HG03520 (cell line): Measurements from ENCODE around the gene KRT74.

Experiments used
- ATAC-seq: cut with Tn5 transposase; IDR thresholded peaks from one replicate; pipeline ENCODE4 v1.9.1; 2021; ENCODE audit warnings: mild to moderate bottlenecking, moderate library complexity; ENCODE audit not compliant: unreplicated experiment

Gene KRT74

GRCh38 chr12:52575948-52576347 is 2.3 kb upstream of the KRT74 start:
- ATAC-seq, result no peak

GRCh38 chr12:52575256-52575655 is 1.6 kb upstream of the KRT74 start:
- no peak for ATAC-seq

GRCh38 chr12:52573306-52573705 is 337 bp downstream of the KRT74 start:
- no peak for ATAC-seq

- no peak for ATAC-seq
These were observed 3.1 kb downstream of the KRT74 start for GRCh38 chr12:52570511-52570910.

- ATAC-seq, result no peak
These were observed 5.5 kb downstream of the KRT74 start for GRCh38 chr12:52568111-52568510.

GRCh38 chr12:52566847-52567291 is 6.8 kb downstream of the KRT74 start:
- ATAC-seq, result no peak

GRCh38 chr12:52564582-52564981 is 9.1 kb downstream of the KRT74 start:
- ATAC-seq, result no peak

- ATAC-seq, result no peak
These were observed 11.7 kb downstream of the KRT74 start for GRCh38 chr12:52561880-52562449.

GRCh38 chr12:52559979-52560378 is 13.7 kb downstream of the KRT74 start:
- ATAC-seq, result no peak

- no peak for ATAC-seq
These were observed 14.7 kb downstream of the KRT74 start for GRCh38 chr12:52558781-52559445.

GRCh38 chr12:52557476-52557875 is 16.2 kb downstream of the KRT74 start:
- ATAC-seq, result no peak

GRCh38 chr12:52555577-52555976 is 18.1 kb downstream of the KRT74 start:
- no peak for ATAC-seq

- ATAC-seq, result no peak
These were observed 20.9 kb downstream of the KRT74 start, which contains the start of gene KRT71 for GRCh38 chr12:52552681-52553195. Gene KRT71, minus strand, starts transcription at chr12:52553145. Its CDS starts 68 bp downstream, at chr12:52553077.

GRCh38 chr12:52552055-52552454 is 21.6 kb downstream of the KRT74 start:
- no peak for ATAC-seq

- ATAC-seq, result no peak
These were observed 22.3 kb downstream of the KRT74 start for GRCh38 chr12:52551216-52551865.

- ATAC-seq, result no peak
These were observed 27.5 kb downstream of the KRT74 start for GRCh38 chr12:52546126-52546525.

GRCh38 chr12:52543985-52544883 is 29.4 kb downstream of the KRT74 start:
- ATAC-seq, result no peak

GRCh38 chr12:52542785-52543318 is 30.8 kb downstream of the KRT74 start:
- ATAC-seq, result no peak

GRCh38 chr12:52542157-52542556 is 31.5 kb downstream of the KRT74 start:
- no peak for ATAC-seq

- ATAC-seq, result no peak
These were observed 31.9 kb downstream of the KRT74 start for GRCh38 chr12:52541709-52542108.

- ATAC-seq, result no peak
These were observed 33.1 kb downstream of the KRT74 start for GRCh38 chr12:52540531-52540930.
